IMR-90 (cell line): ENCODE measurements around the gene PPP5C. TPM values are rescaled to one million over a fixed set of nuclear protein-coding genes. Genes with fewer than 3 reads are reported as not detected.
A peak's percentile ranks its signal among the peaks of the same experiment; 100 is the strongest.

Experiments used
- ATAC-seq: fragments of 200-7000 bp; cut with Tn5 transposase; 2 replicates; pipeline ENCODE4 v1.9.1; 2020; ENCODE audit warnings: low read depth, mild to moderate bottlenecking, moderate library complexity
- BruUV-seq: library from RNA; stranded (reverse); fragments of 400-500 nt; replicated peaks from 2 replicates; lab custom pipeline; 2021; lab: Mats Ljungman, UMichigan
- CTCF ChIA-PET: fragments of 300-600 bp; formaldehyde crosslinking; extraction: SDS; loops from one replicate; lab custom pipeline; 2021; ENCODE audit warnings: antibody characterized with exemption; lab: Yijun Ruan, JAX
- POLR2A ChIA-PET: fragments of 300-600 bp; sonication (Branson Sonifier 250); formaldehyde crosslinking; loops from one replicate; lab custom pipeline; 2022; ENCODE audit warnings: antibody characterized with exemption; ENCODE audit not compliant: unreplicated experiment; lab: Charles Lee
- DNase-seq: peaks from one replicate; pipeline ENCODE4 v3.0.0; 2013
- H2AFZ ChIP-seq: replicated peaks from 2 replicates; pipeline ENCODE3; 2013; ENCODE audit warnings: low read length, mild to moderate bottlenecking; ENCODE audit not compliant: poor library complexity
- H2AK5ac ChIP-seq: 2 replicates; pipeline ENCODE4 v1.6.1; 2013; ENCODE audit warnings: low read depth, low read length, inconsistent platforms
- H2AK9ac ChIP-seq: replicated peaks from 2 replicates; pipeline ENCODE3; 2013; ENCODE audit warnings: mild to moderate bottlenecking, low read depth, low read length, moderate library complexity; ENCODE audit not compliant: poor library complexity
- H2BK120ac ChIP-seq: 2 replicates; pipeline ENCODE4 v1.6.1; 2013; ENCODE audit warnings: low read depth, low read length, inconsistent platforms
- H2BK15ac ChIP-seq: 3 replicates; pipeline ENCODE4 v1.6.1; 2013; ENCODE audit warnings: low read depth, low read length, inconsistent platforms
- H2BK20ac ChIP-seq: 2 replicates; pipeline ENCODE4 v1.6.1; 2013; ENCODE audit warnings: low read depth, mild to moderate bottlenecking, inconsistent platforms, low read length, moderate library complexity
- H2BK5ac ChIP-seq: 2 replicates; pipeline ENCODE4 v1.6.1; 2013; ENCODE audit warnings: mild to moderate bottlenecking, low read depth, low read length, inconsistent platforms; ENCODE audit not compliant: poor library complexity, severe bottlenecking
- H3K14ac ChIP-seq: replicated peaks from 2 replicates; pipeline ENCODE4 v1.6.1; 2013; ENCODE audit warnings: low read depth, low read length, inconsistent platforms
- H3K18ac ChIP-seq: 2 replicates; pipeline ENCODE4 v1.6.1; 2013; ENCODE audit warnings: low read depth, low read length, control low read depth
- H3K23ac ChIP-seq: 2 replicates; pipeline ENCODE4 v1.6.1; 2013; ENCODE audit warnings: low read depth, low read length, inconsistent platforms
- H3K27ac ChIP-seq: 2 replicates; pipeline ENCODE4 v1.5.1; 2013; ENCODE audit warnings: mild to moderate bottlenecking, control low read depth, low read length; ENCODE audit not compliant: insufficient read depth
- H3K27me3 ChIP-seq: 2 replicates; pipeline ENCODE4 v1.6.1; 2013; ENCODE audit warnings: low read length; ENCODE audit not compliant: control insufficient read depth, insufficient read depth
- H3K36me3 ChIP-seq: 2 replicates; pipeline ENCODE4 v1.6.1; 2013; ENCODE audit warnings: low read length, mixed read lengths; ENCODE audit not compliant: control insufficient read depth, insufficient read depth
- H3K4ac ChIP-seq: 2 replicates; pipeline ENCODE4 v1.6.1; 2013; ENCODE audit warnings: low read depth, low read length, inconsistent platforms
- H3K4me1 ChIP-seq: 2 replicates; pipeline ENCODE4 v1.6.1; 2013; ENCODE audit warnings: low read length, mixed read lengths; ENCODE audit not compliant: control insufficient read depth, insufficient read depth
- H3K4me2 ChIP-seq: 2 replicates; pipeline ENCODE4 v1.6.1; 2013; ENCODE audit warnings: low read depth, mild to moderate bottlenecking, control low read depth, low read length, moderate library complexity
- H3K4me3 ChIP-seq: 2 replicates; pipeline ENCODE4 v1.5.1; 2013; ENCODE audit warnings: low read depth, mild to moderate bottlenecking, control low read depth, low read length, moderate library complexity; ENCODE audit not compliant: insufficient read depth
- H3K56ac ChIP-seq: 2 replicates; pipeline ENCODE4 v1.6.1; 2013; ENCODE audit warnings: low read length, inconsistent platforms; ENCODE audit not compliant: insufficient read depth; ENCODE audit errors: extremely low read depth
- H3K79me1 ChIP-seq, 2 experiments: 2 replicates each; pipeline ENCODE4 v1.6.1; 2013; ENCODE audit warnings: low read length in 2 of 2, inconsistent platforms in 1 of 2, low read depth in 1 of 2
- H3K9ac ChIP-seq: 2 replicates; pipeline ENCODE4 v1.6.1; 2013; ENCODE audit warnings: low read depth, low read length, control low read depth
- H3K9me1 ChIP-seq: 2 replicates; pipeline ENCODE4 v1.6.1; 2013; ENCODE audit warnings: low read length, inconsistent platforms; ENCODE audit not compliant: insufficient read depth
- H3K9me3 ChIP-seq: 2 replicates; pipeline ENCODE4 v1.6.1; 2013; ENCODE audit warnings: low read length; ENCODE audit not compliant: control insufficient read depth, insufficient read depth
- H4K20me1 ChIP-seq: 2 replicates; pipeline ENCODE4 v1.6.1; 2013; ENCODE audit warnings: low read length, inconsistent platforms; ENCODE audit not compliant: insufficient read depth
- H4K5ac ChIP-seq: 2 replicates; pipeline ENCODE4 v1.6.1; 2013; ENCODE audit warnings: mild to moderate bottlenecking, low read depth, low read length, control low read depth
- H4K8ac ChIP-seq, 2 experiments: 2 replicates each; pipeline ENCODE4 v1.6.1; 2013; ENCODE audit warnings: low read depth in 2 of 2, low read length in 2 of 2, control low read depth in 1 of 2, inconsistent platforms in 1 of 2
- H4K91ac ChIP-seq: 2 replicates; pipeline ENCODE4 v1.6.1; 2013; ENCODE audit warnings: low read depth, low read length, inconsistent platforms; ENCODE audit not compliant: insufficient read depth
- BHLHE40 ChIP-seq: fragments of 150-350 bp; IDR thresholded peaks from 2 replicates; pipeline ENCODE4 v1.6.1; 2016; ENCODE audit warnings: mild to moderate bottlenecking, low read depth, low read length
- CEBPB ChIP-seq: IDR thresholded peaks from 2 replicates; pipeline ENCODE4 v1.6.1; 2012; ENCODE audit warnings: low read depth, low read length, improper control_type of control experiment
- CHD1 ChIP-seq: IDR thresholded peaks from 2 replicates; pipeline ENCODE4 v1.6.1; 2012; ENCODE audit warnings: low read depth, low read length, improper control_type of control experiment
- CTCF ChIP-seq: conservative IDR thresholded peaks from 2 replicates; pipeline ENCODE4 v1.5.1; 2012; ENCODE audit warnings: mild to moderate bottlenecking, low read depth, low read length, improper control_type of control experiment
- ELK1 ChIP-seq: fragments of 150-350 bp; IDR thresholded peaks from 2 replicates; pipeline ENCODE4 v1.6.1; 2016; ENCODE audit warnings: low read depth, mild to moderate bottlenecking, low read length, moderate library complexity, borderline replicate concordance
- FOS ChIP-seq: fragments of 150-350 bp; IDR thresholded peaks from 2 replicates; pipeline ENCODE4 v1.6.1; 2016; ENCODE audit warnings: low read depth, low read length
- MAFK ChIP-seq: IDR thresholded peaks from 2 replicates; pipeline ENCODE4 v1.6.1; 2012; ENCODE audit warnings: low read depth, low read length, improper control_type of control experiment
- MAZ ChIP-seq: IDR thresholded peaks from 2 replicates; pipeline ENCODE4 v1.6.1; 2012; ENCODE audit warnings: low read depth, mild to moderate bottlenecking, low read length, improper control_type of control experiment, moderate library complexity, borderline replicate concordance
- MXI1 ChIP-seq: IDR thresholded peaks from 2 replicates; pipeline ENCODE4 v1.6.1; 2012; ENCODE audit warnings: low read depth, mild to moderate bottlenecking, low read length, moderate library complexity, borderline replicate concordance
- NFE2L2 ChIP-seq: fragments of 150-350 bp; IDR thresholded peaks from 2 replicates; pipeline ENCODE4 v1.6.1; 2016; ENCODE audit warnings: low read depth, mild to moderate bottlenecking, low read length
- POLR2A ChIP-seq: IDR thresholded peaks from 2 replicates; pipeline ENCODE4 v1.6.1; 2012; ENCODE audit warnings: mild to moderate bottlenecking, low read depth, low read length
- RAD21 ChIP-seq: IDR thresholded peaks from 2 replicates; pipeline ENCODE4 v1.6.1; 2012; ENCODE audit warnings: low read length, improper control_type of control experiment
- RCOR1 ChIP-seq: IDR thresholded peaks from 2 replicates; pipeline ENCODE4 v1.6.1; 2012; ENCODE audit warnings: mild to moderate bottlenecking, low read length, improper control_type of control experiment; ENCODE audit not compliant: insufficient replicate concordance
- RFX5 ChIP-seq: IDR thresholded peaks from 2 replicates; pipeline ENCODE4 v1.8.0; 2012; ENCODE audit warnings: low read depth, mild to moderate bottlenecking, low read length, moderate library complexity
- SMC3 ChIP-seq: fragments of 150-350 bp; IDR thresholded peaks from 2 replicates; pipeline ENCODE4 v1.6.1; 2016; ENCODE audit warnings: low read depth, mild to moderate bottlenecking, antibody characterized with exemption, low read length, moderate library complexity
- WGBS, 2 experiments: methylation state at CpG; one replicate each; pipeline versions ENCODE4 v1.1.5 to v1.1.7; 2013; ENCODE audit warnings: missing lambda C conversion rate in 2 of 2; ENCODE audit not compliant: insufficient read length in 1 of 2; ENCODE audit errors: extremely low coverage in 2 of 2; 5-methylcytosine and 5-hydroxymethylcytosine counted together
- dilution Hi-C: fragments of 300-500 bp; cut with HindIII; formaldehyde crosslinking; loops from one replicate; pipeline ENCODE4 v1.14.3; 2018; ENCODE audit warnings: low sequenced_read_pairs; ENCODE audit not compliant: unreplicated experiment
- in situ Hi-C: fragments of 300-500 bp; cut with MboI; formaldehyde crosslinking; loops from 3 replicates; pipeline ENCODE4 v1.14.3; 2019; ENCODE audit warnings: low sequenced_read_pairs, inconsistent platforms, mixed read lengths
- intact Hi-C: fragments of 100-400 bp; cut with micrococcal nuclease; formaldehyde crosslinking; loops from 2 replicates; pipeline ENCODE4 v1.10.0; 2022
- polyA plus RNA-seq, 3 experiments: library from polyadenylated mRNA; depleted of rRNA; stranded (reverse); fragments of >200 nt; gene quantifications; 2 replicates each; pipeline ENCODE4 v1.2.3, GENCODE V29; 2012; ENCODE audit warnings: low replicate concordance in 1 of 3
- total RNA-seq: library from RNA; depleted of rRNA; stranded (reverse); fragments of >200 nt; gene quantifications from 2 replicates; pipeline ENCODE4 v1.2.3, GENCODE V29; 2012
- TF ChIP-seq, protein P1 (sequence below): fragments of 150-350 bp; IDR thresholded peaks from 2 replicates; pipeline ENCODE4 v1.6.1; 2017; ENCODE audit warnings: mild to moderate bottlenecking, antibody characterized with exemption, low read length, low read depth

PPP5C gene
- total and polyA plus RNA-seq, 2 of the 4 experiments (the other 2 are of a cell fraction): 80.5 to 128 TPM

GRCh38 chr19:46347985-46348384 lies 1.1 kb downstream of the PPP5C start:
- dilution Hi-C loops: no loop called here
- peaks cover 27% of the 10 kb centered on the region for H4K20me1 ChIP-seq
- WGBS, 2 experiments: 100% methylated on average over 2 of the region's 5 CpGs; no CpG with 5 or more reads in 1 of the 2 experiments
- ChIA-PET CTCF (interaction anchor here (0.8 to 1.6 kb wide), 2 partner anchors 11 to 24 kb away, joined by 3 to 6 read pairs; no protein-coding TSS in a partner anchor), POLR2A (interaction anchor here (0.7 kb wide), 1 partner anchor 617 kb away, joined by 5 read pairs; no protein-coding TSS in a partner anchor)
- H3K4me2 ChIP-seq: peak overlapping the region; percentile 49; the same call in 1 of the 2 replicates
- H2AFZ ChIP-seq: no peak overlapping the region
- no peak overlapping the region for H3K18ac ChIP-seq
- H3K27me3 ChIP-seq: peaks cover 2% of the 10 kb centered on the region; the same call in 1 of the 2 replicates
- no peak overlapping the region for H2BK120ac ChIP-seq
- H3K56ac ChIP-seq: no peak overlapping the region
- in situ Hi-C loops: no loop called here
- H2AK9ac ChIP-seq: peak overlapping the region; percentile 76
- peaks cover 23% of the 10 kb centered on the region for H3K9me1 ChIP-seq
- intact Hi-C loops: loop anchor here (2.0 to 5.0 kb wide), 2 partner anchors 47 to 66 kb away; no protein-coding TSS in a partner anchor
- DNase-seq: no peak
- no peak for TF ChIP-seq CHD1
- TF ChIP-seq FOS: no peak
- TF ChIP-seq ELK1: no peak
- TF ChIP-seq, protein P1, sequence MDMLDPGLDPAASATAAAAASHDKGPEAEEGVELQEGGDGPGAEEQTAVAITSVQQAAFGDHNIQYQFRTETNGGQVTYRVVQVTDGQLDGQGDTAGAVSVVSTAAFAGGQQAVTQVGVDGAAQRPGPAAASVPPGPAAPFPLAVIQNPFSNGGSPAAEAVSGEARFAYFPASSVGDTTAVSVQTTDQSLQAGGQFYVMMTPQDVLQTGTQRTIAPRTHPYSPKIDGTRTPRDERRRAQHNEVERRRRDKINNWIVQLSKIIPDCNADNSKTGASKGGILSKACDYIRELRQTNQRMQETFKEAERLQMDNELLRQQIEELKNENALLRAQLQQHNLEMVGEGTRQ: no peak
- TF ChIP-seq MAFK: no peak
- TF ChIP-seq RCOR1: no peak
- TF ChIP-seq RAD21: no peak
- no peak for TF ChIP-seq CTCF
- no peak for TF ChIP-seq POLR2A
- TF ChIP-seq RFX5: no peak
- TF ChIP-seq BHLHE40: no peak
- TF ChIP-seq MXI1: no peak
- no peak for TF ChIP-seq CEBPB
- no peak for TF ChIP-seq NFE2L2
- no peak for TF ChIP-seq SMC3
- no peak for TF ChIP-seq MAZ
- no TSS peak for BruUV-seq
- H3K9me3 ChIP-seq: no peaks in the 10 kb centered on the region
- H2BK20ac ChIP-seq: no peak overlapping the region
- H2BK5ac ChIP-seq: no peak overlapping the region
- H2BK15ac ChIP-seq: no peak overlapping the region; the same call in 2 of the 3 replicates
- peak overlapping the region; percentile 87 for H3K23ac ChIP-seq
- H4K91ac ChIP-seq: no peak overlapping the region
- H2AK5ac ChIP-seq: peak overlapping the region; percentile 84; the same call in 1 of the 2 replicates
- no peak overlapping the region for H4K5ac ChIP-seq
- peaks cover 18% of the 10 kb centered on the region for H3K4me1 ChIP-seq
- H4K8ac ChIP-seq: no peak overlapping the region; a peak in 1 of 4 replicates
- H3K14ac ChIP-seq: no peak overlapping the region
- H3K4me3 ChIP-seq: no peak overlapping the region
- no peak overlapping the region for H3K4ac ChIP-seq
- no peak overlapping the region for H3K9ac ChIP-seq
- peaks cover 32 to 58% of the 10 kb centered on the region in 2 experiments; a peak in 3 of 4 replicates for H3K79me1 ChIP-seq
- peaks cover 3% of the 10 kb centered on the region; the same call in 1 of the 2 replicates for H3K36me3 ChIP-seq
- no peak for ATAC-seq
- no peak overlapping the region for H3K27ac ChIP-seq
